GM21825 (cell line): ENCODE data around the gene ID4.

Experiments used
- ATAC-seq: cut with Tn5 transposase; IDR thresholded peaks from one replicate; pipeline ENCODE4 v1.9.1; 2021; ENCODE audit warnings: mild to moderate bottlenecking, moderate library complexity; ENCODE audit not compliant: unreplicated experiment

The ID4 gene, protein sequence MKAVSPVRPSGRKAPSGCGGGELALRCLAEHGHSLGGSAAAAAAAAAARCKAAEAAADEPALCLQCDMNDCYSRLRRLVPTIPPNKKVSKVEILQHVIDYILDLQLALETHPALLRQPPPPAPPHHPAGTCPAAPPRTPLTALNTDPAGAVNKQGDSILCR

DNA sequence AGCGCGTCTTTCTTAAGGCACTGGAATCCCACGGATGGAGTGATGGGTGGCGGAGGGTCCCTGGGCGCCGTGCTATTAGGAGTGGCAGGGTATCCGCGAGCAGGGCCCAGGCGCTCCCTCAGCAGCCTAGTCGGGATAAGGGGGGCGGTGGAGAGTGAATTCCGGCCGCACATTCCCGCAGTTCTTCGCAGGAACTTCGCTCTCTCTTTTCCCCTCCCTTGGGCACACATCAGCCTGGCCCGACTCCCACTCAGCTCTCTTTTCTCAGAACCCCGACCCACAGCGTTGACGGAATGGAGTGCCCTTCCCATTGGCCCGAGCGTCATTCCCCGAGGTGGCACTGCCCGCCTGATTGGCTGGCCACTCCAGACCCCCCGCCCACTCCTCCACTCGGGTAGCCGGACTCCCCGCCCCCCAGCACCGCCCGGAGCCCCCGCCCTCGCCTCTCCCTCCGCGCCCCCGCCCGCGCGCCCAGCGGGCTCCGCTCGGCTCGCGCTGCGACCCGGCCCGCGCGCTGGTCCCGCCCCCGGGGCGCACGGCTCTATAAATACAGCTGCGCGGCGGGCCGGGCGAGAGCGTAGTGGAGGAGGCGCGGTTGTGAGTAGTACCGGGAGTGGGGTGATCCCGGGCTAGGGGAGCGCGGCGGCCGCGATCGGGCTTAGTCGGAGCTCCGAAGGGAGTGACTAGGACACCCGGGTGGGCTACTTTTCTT is at the start of gene ID4:
ID4 (plus strand) TSS at position 572 of the 712 bp plus-strand sequence. CDS start 385 bp downstream, outside the sequence.
- no peak for ATAC-seq

DNA sequence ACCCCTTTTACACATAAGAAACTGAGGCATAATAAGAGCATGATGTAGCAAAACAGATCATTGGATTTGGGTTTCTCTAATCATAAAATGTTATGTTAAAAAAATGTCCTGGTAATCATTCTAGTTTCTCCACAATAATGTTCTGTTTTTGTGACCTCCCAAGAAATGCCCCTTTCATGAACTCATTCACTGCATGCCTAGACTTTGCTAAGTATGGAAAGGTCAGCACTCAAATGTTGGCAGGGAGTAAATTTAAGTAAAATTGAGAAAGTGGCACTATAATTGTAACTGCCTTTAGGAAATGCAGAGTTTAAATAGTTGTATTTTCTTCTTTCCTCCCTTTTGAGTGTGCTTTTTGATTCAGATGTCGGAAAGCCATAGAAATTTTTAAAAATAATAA is 48.5 kb upstream of the ID4 start:
- ATAC-seq: no peak

DNA sequence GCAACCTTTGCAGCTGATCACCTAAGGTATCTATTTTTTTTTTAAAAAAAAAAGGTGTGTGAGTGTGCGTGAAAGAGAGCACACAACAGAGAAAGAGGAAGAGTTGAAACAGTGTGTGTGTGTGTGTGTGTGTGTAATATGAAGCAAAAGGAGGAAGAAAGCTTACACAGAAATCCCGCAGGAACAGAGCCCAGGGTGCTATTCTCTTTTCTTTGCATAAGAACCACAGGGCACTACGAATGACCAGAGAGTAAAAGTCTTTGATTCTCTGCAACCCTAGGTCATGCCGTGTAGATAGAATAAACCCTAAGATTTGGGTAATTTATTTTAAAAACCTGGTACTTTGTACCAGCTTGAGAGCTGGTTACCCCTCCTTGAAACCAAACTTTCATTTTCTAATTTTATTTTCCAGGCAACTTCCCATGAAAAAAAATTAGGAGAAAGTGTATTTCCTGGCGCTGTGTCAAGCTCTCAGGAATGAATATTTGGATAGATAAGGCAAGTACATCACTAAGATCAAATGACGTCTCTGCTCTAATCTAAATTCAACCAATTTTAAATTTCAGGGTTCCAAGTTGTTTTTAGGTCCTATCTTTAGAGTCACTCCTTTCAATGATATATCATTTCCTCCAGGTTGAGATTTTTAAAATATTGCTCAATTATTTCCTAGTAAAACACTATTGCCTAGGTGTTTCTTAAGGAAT is 47.9 kb upstream of the ID4 start:
- ATAC-seq: no peak

DNA sequence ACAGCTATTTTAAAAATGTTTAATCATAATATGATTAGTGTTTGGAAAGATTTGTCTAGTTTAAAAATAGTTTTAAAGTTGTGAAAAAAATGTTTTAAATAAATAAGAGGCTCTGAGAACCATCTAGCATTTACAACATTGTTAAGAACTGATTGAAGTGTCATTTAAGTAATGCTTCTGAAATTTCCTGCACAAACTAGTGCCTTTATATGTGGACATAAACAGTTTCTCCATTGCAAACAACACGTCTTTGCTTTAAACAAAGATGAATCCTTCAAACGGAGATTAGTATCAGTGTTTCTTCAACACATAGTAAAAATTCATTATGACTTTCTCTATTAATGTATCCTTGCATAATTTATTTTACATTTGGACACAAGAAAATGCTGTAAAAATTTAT is 45.9 kb upstream of the ID4 start:
- no peak for ATAC-seq

DNA sequence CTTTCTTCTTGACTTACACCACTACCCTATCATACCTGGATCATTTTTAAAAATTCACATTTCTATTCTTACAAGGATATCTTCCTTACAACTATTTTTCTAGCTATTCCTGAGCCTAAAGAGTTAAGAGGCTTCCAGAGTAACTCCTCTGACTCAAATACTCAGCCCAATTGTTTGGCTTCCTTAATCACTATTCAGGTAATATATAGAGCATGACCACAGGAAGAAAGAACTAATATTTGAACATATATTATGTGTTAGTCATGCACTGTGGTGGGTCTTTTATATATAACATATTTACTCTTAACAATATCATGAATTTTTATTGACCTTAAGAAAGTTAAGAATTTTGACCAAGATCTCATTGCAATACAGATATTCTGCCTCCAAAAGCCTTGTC is 42.0 kb upstream of the ID4 start:
- no peak for ATAC-seq

DNA sequence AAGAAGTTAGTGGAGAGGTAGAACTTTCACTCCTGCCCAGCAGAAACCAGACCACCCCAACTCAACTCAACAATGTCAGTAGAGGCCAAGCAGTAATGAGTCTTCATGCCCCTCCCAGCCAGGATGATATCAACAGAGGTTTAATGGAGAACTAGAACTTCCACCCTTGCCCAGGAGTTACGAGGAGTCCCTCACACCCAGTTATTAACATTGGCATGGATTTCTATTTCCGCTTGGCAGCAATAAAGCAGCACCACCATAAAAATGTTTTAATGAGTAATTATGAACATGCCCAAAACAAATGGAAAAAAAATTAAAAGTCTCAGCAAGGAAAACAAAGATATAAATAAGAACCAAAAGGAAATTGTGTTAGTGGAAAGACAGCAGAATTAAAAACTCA is 40.7 kb upstream of the ID4 start:
- no peak for ATAC-seq

DNA sequence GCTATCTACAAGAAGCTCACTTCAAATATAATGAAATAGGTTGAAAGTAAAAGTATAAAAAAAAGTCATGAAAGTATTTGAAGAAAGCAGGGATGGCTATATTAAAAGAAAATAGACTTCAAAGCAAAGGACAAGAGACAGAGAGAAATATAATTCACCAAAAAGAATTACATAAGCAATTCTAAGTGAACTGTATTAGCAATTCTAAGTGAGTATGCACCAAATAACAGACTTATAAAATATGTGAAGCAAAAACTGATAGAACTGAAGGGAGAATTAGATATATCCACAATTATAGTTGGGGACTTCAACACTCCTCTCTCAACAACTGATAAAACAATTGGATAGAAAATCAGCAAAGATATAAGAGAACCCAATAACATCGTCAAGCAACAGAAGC is 38.8 kb upstream of the ID4 start:
- no peak for ATAC-seq

DNA sequence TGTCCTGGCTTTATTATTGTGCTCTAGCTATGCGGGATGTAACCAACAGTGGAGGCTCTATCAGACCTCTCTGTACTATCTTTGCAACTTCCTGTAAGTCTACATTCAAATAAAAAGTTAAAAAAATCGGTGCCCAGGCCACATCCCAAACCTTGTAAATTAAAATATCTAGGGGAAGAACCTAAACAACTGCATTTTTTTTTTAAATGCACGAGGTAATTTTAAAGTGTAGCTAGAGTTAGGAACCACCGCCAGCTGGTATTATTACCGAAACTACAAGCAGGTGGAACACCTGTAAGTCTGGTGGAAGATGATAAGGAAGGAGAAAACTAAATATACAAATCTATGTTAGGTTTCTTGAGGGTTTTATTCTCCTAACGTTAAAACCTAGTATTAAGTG is 34.5 kb upstream of the ID4 start:
- no peak for ATAC-seq

DNA sequence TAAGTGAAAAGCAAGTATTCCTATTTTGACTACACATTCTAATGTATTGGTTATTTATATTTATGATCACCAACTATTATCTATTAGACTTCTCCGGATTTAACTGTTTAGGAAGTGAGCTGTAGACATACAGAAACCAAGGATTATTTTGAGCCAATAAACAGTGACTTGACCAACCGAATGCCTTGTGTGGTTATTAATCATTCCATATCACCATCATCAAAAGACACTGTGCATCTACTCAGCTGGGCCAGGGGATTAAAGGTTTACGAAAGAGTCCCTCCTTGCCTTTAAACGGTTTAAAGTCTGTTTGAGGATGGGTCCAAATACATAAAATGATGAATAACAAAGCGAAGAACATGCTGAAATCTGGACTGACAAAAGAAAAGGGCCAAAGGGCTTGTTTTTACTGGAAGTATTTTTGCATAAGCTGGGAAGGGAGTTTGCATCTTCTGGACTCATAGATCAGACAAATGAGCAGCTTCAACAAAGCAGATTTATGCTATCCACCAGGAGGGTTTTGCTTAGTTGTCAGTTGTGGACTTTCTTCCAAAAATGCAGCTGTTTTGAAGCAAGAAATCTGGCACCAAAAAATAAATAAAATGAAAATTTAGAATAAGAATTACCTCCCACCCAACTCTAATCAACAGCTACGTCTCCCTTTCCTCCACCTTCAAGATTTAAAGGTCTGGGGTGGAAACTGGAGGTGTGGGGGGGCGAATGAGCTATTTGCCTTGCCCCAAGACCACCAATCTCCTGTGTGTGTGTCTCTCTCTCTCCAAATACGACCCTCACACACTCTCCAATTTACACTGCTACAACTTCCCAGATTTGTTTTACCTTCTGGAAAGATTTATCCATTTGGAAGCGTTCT is 33.6 kb upstream of the ID4 start:
- no peak for ATAC-seq

DNA sequence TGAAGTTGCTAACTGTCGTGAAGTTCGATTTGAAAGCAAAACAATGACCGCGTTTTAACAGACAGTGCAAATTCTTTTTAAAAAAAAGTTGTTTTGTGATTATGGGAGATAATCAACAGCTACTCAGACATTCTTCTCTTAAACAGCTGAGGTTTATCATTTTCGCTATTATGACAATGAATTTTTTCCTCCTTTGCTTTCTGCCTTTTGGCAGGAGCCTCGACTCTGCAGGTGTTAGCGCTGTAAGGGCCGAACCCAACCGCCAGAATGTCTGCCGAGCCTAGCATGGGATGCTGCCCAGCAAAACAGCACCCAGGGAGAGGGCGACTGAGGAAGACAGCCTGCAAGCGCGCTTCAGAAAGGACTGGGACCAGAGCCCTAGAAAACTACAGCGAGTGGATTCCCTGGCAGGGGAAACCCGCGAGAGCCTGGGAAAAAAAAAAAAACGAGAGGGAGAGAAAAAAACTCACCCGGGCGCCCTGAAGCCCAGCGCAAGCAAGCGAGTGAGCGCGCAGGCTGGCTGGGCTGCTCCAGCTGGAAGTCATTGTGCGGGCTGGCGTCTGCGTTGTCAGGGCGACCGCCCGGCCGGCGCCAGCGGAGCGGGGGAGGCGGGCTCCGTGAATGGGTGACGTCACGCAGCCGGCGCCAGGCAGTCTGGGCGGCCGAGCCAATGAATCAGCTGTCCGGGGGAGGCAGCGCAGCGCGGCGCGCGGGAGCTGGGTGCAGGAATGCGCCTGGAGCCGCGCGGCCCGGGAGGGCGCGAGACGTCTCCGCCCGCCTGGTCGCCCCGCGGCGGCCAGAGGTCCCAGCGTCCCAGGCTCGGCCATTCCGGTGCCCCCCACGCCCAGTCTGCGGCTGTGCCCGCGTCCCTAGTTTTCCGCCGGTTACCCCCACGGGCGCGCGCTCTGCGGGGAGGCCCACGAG is 32.7 kb upstream of the ID4 start:
- peak; percentile 97 for ATAC-seq

DNA sequence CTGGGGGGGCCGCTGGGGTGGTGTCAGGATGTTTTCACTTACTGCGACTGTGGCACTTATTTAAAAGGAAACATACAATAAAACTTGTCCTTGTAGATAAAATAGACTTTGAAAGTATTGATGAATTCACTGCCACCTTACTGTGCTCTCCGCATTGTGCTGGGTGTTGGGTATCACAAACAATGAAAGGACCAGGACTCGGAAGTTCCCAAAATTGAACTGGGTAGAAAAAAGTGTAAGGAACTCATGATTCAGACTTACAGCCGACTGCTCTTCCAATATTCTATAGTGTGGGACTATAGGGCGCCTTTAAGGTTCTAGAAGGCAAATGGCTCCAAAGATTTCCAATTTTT is 32.1 kb upstream of the ID4 start:
- no peak for ATAC-seq

DNA sequence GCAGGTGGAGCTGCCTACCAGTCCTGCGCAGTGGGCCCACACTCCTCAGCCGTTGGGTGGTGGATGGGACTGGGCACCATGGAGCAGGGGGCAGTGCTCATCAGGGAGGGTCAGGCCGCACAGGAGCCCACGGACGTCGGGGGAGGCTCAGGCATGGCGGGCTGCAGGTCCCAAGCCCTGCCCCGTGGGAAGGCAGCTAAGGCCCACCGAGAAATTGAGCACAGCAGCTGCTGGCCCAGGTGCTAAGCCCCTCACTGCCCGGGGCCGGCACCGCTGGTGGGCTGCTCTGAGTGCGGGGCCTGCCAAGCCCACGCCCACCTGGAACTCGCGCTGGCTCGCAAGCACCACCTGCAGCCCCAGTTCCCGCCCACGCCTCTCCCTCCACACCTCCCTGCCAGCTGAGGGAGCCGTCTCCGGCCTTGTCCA is 30.2 kb upstream of the ID4 start:
- no peak for ATAC-seq

DNA sequence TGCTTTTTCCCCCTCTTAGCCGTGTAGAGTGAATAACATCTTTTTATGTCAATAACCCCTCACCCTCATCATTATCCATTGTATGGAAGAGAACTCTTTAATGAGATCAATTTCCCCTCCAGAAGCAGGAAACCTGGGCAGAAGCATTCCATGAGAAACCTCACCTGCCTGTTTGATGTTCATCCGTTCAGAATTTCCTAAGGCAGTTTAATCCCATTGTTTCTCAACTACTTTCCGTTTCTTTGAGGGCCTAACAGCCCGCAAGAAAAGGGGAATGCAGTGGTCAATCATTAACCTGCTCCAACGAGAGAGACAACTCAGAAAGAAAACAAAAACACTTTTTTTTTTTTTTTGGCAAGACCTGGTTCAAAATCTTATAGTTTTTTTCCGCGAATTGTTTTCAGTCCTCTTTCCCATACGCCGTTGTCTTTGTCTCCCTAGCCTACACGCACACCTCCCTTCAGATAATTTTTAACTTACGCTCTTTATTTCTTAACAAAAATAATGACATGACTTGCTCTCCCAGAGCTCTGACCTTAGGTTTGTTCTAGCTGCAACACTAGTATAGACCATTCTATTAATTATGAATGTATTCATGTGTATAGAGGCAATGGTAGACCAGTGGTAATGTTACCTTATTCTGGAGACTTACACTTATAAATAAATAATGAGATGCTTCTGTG is 25.6 kb upstream of the ID4 start:
- ATAC-seq: no peak

DNA sequence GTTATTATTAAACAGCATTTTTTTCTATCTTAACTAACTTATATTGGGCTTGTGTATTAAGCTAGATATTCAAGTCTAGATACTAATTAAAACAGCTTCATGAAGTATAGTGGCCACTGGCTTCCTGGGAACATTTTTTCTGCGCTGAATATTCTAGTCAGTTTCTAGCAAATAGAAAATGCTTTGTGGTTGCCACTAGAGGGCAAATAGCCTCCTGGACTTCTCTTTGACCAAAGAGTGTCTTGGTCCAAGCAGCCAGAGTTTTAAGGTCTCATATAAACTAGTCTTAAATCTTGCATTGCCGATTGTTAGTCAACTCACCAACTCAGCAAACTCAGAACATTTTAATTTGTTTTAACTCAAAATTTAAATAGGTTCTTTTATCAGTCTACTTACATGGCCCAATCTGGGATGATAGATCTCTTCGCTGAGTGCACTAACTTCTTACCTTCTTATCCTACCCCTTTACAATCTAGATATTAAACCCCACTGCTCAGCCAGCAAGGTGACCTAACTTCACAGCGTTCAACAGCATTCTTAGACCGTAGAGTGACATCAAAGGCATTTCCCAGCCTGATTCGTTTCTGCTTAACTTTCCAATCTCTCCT is 24.6 kb upstream of the ID4 start:
- no peak for ATAC-seq

DNA sequence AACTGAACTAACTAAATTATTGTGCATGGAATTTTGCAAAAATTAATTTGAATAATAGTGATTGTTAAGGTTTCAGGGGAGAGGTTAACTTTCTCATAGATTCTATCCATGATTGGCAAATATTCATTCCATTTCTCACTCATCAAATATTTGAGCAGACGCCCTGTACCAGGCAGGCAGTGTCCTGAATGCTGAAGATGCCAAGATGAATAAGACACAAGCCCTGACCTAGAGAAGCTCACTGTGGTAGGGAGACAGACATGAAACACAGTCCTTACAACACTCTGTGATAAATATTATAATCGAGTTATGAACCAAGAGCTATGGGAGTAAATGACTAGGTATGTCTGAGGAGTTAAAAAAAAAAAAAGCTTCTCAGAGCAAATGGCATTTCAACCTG is 18.4 kb upstream of the ID4 start:
- no peak for ATAC-seq

DNA sequence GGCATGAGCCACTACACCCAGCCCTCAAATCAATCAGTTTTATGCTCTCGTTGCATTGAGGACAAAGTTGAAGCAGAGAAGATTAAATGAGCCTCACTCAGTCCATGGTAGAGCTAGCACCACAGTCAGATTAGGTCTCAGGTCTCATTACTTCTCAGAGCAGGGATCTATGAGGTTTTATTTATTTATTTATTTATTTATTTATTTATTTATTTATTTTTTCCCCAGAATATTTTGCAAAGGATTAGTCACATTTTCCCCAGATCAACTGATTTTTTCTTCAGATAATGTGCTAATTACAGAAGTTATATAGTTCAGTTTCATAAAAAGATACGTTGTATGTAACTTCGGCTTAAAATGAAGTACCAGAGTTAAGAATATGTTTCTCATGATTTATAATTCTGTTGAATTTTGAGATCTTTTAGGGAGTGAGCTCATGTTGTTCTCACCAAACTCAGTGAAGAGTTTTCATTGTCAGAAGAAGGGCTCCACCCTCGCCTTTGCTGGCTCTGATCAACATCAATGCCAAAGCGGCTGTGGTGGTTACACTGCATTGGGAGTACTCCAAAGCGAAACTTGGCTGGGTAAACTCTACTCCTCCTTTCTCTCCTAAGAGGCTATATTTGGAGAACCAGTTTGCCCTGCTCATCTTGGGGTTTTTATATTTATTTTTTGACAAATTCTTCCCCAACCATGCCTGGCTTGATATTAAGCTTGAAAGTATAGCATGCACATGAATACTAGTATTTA is 12.9 kb upstream of the ID4 start:
- no peak for ATAC-seq

DNA sequence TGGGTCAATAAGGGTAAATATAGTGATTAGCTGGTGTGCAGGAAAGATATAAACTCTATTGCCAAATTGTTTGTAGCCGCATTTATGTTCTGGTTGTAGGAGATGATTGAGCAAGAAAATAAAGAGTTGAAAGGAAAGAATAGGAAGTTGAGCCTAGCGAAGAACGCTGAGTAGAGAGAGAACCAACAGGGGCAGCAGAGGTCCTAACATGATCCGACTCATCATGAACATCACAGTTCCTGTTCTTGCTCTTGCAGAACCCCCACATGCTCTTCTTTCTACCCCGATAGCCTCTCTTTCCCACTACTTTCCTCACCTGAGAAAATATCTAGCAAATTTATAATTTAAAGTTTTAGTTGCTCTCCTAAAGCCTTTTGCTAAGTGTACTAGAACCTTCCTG is 9.9 kb upstream of the ID4 start:
- ATAC-seq: no peak

DNA sequence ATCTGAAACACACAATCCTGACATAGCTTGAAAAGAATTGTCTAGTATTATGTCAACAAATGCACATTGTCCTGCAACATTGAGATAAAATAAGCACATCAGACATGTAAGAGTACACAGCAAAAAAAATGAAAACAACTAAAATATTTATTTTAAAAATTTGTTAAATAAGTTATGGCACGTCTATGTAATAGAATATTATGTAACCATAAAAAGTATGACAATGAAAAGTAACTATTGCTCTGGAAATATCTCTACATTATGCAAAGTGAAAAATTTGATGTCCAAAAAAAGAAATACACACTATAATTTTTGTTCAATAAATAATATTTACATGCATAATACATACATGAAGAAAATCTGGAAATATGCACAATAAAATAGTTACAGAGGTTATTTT is 9.3 kb upstream of the ID4 start:
- ATAC-seq: no peak

DNA sequence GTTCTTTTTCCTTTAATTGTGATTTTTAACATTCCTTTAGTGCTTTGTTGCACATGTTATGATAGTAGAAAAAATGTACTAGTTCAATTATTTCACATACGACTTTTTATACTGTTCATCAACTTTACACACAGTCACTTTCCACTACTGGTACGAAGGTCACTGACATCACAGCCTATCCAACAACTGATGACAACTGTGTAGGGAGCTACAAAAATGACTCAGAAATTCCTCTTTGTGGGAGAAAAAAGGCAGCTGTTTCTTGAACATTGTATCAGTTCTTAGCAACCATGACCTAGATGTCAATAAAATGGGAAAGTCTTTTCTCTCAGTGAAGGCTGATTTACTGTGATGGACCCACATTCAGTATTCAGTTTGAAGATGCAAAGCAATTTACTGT is 7.0 kb upstream of the ID4 start:
- ATAC-seq: no peak
